NB4 (cell line): ENCODE results near the gene CD276.

Experiments used
- MYC ChIP-seq: IDR thresholded peaks from 2 replicates; pipeline ENCODE4 v1.6.1; 2011; ENCODE audit warnings: low read depth, low read length
- POLR2A ChIP-seq: IDR thresholded peaks from 2 replicates; pipeline ENCODE4 v1.6.1; 2011; ENCODE audit warnings: mild to moderate bottlenecking; ENCODE audit not compliant: insufficient read length; ENCODE audit errors: extremely low read depth
- TF ChIP-seq, protein P1 (sequence below): IDR thresholded peaks from one replicate; pipeline ENCODE4 v1.5.1; 2012; ENCODE audit warnings: low read depth, low read length
- TF ChIP-seq, protein P2 (sequence below): IDR thresholded peaks from 2 replicates; pipeline ENCODE4 v1.6.1; 2011; ENCODE audit warnings: low read depth, low read length

DNA sequence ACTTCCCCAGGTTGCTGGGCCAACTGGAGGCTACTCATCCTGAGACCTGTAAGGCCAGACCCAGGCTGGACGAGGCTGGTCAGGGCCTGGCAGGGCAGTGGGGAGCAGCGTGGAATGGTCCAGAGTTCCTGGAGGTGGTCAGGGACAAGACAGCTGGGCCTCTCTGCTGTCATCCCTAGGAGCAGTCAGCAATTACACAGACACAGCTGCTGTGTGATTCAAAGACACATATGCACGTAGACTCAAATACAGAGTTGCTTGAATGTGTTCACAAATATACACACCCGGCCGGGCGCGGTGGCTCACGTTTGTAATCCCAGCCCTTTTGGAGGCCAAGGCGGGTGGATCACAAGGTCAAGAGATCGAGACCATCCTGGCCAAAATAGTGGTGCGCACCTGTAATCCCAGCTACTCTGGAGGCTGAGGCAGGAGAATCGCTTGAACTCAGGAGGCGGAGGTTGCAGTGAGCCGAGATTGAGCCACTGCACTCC is 1.5 kb upstream of the CD276 start:
- TF ChIP-seq POLR2A (no peak), MYC (no peak)
- TF ChIP-seq, protein P1, sequence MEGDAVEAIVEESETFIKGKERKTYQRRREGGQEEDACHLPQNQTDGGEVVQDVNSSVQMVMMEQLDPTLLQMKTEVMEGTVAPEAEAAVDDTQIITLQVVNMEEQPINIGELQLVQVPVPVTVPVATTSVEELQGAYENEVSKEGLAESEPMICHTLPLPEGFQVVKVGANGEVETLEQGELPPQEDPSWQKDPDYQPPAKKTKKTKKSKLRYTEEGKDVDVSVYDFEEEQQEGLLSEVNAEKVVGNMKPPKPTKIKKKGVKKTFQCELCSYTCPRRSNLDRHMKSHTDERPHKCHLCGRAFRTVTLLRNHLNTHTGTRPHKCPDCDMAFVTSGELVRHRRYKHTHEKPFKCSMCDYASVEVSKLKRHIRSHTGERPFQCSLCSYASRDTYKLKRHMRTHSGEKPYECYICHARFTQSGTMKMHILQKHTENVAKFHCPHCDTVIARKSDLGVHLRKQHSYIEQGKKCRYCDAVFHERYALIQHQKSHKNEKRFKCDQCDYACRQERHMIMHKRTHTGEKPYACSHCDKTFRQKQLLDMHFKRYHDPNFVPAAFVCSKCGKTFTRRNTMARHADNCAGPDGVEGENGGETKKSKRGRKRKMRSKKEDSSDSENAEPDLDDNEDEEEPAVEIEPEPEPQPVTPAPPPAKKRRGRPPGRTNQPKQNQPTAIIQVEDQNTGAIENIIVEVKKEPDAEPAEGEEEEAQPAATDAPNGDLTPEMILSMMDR: no peak
- TF ChIP-seq, protein P2, sequence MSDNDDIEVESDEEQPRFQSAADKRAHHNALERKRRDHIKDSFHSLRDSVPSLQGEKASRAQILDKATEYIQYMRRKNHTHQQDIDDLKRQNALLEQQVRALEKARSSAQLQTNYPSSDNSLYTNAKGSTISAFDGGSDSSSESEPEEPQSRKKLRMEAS: no peak
